AG09319 (cell line): Measurements from ENCODE around the gene SOCS1.

Source experiments
- DNase-seq: peaks from one replicate; pipeline ENCODE4 v3.0.0-alpha.2; 2010; ENCODE audit warnings: low read depth; ENCODE audit errors: extremely low read depth
- TF ChIP-seq, protein P1 (sequence below): IDR thresholded peaks from 2 replicates; pipeline ENCODE4 v1.5.1; 2011; ENCODE audit warnings: low read depth, mild to moderate bottlenecking, inconsistent platforms, low read length, moderate library complexity

The SOCS1 gene

DNA sequence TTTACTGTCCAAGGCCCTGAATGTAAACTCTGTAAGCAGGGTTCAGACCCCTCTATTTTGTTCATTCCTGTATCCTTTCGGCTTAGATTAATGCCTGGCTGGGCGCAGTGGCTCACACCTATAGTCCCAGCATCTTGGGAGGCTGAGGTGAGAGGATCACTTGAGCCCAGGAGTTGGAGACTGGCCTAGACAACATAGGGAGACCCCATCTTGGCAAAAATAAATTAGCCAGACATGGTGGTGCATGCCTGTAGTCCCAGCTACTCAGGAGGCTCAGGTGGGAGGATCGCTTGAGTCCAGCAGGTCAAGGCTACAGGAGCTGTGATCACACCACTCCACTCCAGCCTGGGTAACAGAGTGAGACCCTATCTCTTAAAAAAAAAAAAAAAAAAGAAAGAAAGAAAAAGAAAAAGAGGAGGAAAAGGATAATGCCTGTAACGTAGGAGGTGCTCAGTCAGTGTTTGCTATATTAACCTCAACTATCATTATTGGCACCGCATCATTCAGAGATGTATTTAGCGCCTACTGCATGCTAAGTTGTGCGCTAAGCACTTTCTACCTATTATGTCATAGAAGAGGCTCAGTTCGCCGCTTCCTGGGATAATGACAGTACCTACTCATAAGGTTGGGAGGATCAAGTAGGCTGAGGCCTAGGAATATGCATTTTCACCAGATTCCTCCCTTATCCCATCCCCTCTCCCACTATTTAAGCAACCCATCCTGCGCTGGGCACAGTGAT is 5.0 kb downstream of the SOCS1 start:
- TF ChIP-seq, protein P1, sequence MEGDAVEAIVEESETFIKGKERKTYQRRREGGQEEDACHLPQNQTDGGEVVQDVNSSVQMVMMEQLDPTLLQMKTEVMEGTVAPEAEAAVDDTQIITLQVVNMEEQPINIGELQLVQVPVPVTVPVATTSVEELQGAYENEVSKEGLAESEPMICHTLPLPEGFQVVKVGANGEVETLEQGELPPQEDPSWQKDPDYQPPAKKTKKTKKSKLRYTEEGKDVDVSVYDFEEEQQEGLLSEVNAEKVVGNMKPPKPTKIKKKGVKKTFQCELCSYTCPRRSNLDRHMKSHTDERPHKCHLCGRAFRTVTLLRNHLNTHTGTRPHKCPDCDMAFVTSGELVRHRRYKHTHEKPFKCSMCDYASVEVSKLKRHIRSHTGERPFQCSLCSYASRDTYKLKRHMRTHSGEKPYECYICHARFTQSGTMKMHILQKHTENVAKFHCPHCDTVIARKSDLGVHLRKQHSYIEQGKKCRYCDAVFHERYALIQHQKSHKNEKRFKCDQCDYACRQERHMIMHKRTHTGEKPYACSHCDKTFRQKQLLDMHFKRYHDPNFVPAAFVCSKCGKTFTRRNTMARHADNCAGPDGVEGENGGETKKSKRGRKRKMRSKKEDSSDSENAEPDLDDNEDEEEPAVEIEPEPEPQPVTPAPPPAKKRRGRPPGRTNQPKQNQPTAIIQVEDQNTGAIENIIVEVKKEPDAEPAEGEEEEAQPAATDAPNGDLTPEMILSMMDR = no peak
- no peak for DNase-seq

DNA sequence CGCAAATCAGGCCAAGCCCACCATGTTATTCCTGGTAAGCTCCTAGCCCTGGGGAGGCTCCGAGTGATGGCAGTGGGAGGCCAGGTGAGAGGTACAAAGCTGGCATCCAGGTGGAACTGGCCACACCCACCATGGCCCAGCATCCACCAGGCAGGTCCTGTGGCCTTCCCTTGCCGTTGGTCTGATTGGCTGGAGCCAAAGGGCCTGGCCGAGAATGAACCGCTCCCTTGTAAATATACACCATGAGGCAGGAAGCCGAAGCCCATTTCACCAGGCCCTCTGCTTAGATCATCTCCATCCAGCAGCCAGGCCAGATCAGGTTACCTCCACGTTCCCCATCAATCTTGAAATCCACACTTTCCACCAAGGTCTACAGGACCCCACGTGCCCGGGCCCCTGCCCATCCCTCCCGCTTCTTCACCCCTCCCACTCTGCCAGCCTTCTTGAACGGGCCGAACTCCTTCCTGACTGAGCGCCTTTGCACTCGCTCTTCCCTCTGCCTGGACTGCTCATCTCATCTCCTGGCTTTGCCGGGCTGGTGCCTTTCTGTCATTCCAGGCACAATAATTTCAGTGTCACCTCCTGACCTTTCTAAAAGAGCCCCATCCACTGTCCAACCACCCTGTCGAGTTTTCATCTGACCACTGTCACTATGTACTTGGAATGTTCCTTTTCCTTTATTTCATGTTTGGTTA is 5.8 kb downstream of the SOCS1 start:
- TF ChIP-seq, protein P1 = no peak
- DNase-seq = no peak

DNA sequence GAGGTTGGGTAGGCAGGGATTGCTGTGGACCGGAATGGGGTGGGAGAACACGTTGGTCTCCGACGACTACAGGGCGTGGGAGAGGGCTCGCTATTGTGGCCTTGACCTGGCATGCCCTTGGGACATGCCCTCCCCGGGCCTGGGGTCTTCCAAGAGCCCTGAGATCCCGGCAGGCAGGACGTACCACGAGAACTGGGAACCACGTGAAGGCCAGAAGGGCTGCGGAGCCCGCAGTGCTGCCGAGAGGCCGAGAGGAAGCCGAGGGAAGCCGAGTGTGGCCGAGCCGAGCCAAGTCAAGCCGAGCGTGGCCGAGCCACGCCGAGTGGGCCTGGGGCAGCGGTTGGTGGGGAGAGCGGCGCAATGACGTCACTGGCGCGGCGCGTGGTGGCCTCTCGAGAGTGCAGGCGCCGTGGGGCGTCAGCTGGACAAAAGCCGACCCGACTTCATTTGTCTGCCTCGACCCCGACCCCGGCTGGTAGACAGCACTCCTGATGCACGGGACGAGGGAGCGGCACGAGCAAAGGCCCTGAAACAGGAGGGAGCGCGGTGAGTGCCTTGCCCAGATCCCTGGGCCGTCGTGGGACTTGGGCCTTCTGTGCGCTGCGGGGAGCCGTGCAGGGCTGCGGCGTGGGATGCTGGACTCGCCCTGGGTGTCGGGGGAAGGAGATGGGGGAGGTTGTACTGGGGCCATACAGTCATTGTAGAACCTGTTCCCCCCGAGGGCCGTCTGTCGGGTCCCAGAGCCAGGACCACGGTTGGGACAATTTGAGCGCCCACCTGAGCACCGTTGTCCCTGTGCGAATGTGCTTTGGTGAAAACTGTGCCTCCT is 6.6 kb downstream of the SOCS1 start:
- TF ChIP-seq, protein P1 = no peak
- no peak for DNase-seq

DNA sequence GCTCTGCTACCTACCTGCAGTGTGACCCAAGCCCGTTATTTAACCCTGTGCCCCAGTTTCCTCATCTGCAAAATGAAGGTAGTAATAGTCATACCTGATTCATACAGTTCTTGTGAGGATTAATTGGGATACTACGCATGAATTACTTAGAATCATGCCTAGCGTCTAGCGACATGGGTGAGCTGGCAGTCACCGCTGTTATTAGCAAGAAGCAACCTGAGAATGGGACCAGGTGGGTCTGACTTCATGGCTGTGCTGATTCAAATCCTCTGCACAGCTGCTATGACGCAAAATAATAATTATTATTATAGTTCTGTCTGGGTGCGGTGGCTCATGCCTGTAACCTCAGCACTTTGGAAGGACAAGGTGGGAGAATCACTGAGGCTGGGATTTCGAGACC is 7.9 kb downstream of the SOCS1 start:
- no peak for DNase-seq
- TF ChIP-seq, protein P1 = no peak

DNA sequence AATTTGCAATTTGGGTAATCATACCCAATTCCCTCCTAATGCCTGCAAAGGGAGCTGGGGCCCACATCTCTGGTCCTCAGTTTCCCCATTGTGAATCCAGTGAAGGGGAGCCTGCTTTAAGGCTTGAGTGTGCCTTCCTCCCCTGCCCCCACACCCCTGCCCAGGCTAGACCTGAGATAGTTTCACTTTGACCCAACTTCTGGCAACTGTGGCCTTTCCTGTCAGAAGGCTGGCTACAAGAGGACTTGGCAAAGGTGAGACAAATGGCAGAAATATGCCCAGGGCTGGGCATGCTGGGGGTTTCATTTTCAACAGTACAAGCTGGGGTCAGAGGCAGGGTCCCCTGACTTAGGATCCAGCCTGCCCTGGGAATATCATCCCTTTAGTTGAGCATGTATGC is 10.0 kb downstream of the SOCS1 start:
- DNase-seq = no peak
- TF ChIP-seq, protein P1 = no peak

DNA sequence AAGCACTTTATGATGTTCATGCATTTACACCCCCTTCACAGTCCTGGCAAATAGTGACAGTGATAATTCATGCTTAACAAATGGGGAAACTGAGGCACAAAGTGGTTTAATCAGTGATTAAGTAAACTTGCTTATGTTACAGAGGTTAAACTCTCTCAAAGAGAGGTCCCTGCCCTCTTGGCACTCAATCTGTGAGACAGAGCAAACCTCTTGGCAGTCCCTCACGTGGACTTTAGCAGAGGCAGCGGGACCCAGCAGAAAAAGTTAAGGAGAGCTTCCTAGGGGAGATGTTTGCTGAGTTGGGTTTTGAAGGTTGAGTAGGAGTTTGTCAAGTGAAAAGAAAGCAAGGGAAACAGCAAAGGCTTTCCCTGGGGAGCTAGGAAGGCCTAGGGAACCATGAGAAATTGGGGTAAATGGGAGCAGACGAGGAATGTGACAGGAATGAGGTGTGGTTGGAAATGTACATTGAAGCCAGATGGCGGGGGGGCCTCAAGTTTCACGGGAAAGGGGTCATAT is 10.7 kb downstream of the SOCS1 start:
- no peak for DNase-seq
- TF ChIP-seq, protein P1 = no peak

DNA sequence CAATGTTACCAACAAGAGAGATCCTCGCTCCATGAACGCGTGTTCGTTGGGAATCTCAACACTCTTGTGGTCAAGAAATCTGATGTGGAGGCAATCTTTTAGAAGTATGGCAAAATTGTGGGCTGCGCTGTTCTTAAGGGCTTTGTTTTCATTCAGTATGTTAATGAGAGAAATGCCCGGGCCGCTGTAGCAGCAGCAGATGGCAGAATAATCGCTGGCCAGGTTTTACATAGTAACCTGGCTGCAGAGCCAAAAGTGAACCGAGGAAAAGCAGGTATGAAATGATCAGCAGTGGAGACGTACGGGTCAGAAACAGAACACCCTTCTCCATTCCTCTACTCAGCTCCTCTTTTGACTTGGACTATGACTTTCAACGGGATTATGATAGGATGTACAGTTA is 13.3 kb downstream of the SOCS1 start:
- DNase-seq = no peak
- TF ChIP-seq, protein P1 = no peak
